Left colon (tissue), 2 donors: ENCODE data around the gene RASSF1. TPM values are rescaled to one million over a fixed set of nuclear protein-coding genes. Genes with fewer than 3 reads are reported as not detected.
A peak's percentile ranks its signal among the peaks of the same experiment; 100 is the strongest.

Experiments
- ATAC-seq: fragments of 200-7000 bp; cut with Tn5 transposase; one replicate; pipeline ENCODE4 v1.9.1; 2020; ENCODE audit warnings: mild to moderate bottlenecking, moderate library complexity
- DNase-seq, 2 donors: peaks; one replicate each; pipeline ENCODE4 v3.0.0-alpha.2; 2020
- intact Hi-C, 2 donors: fragments of 100-400 bp; cut with DNase I in 1 of 2; cut with micrococcal nuclease in 1 of 2; formaldehyde crosslinking; loops; one replicate each; pipeline versions ENCODE4 v1.11.2 to v1.14.0; 2022; cut with DNase I, micrococcal nuclease
- total RNA-seq, 2 donors: library from RNA; stranded (reverse); fragmentation: NEBNext Ultra II Directional; extraction: Animal tissue kit (Norgen Biotek cat#: 25700); gene quantifications; one replicate each; pipeline ENCODE4 v1.2.1, GENCODE V29; 2021
- donor health status: DM: no; HTN: no; CAD: no.
- donor health status: DM: yes; HTN: yes; CAD: no.

Gene RASSF1
- total RNA-seq, 2 donors from 2014 or later = 14.5 to 15.0 TPM

GRCh38 chr3:50371133-50371685, 30.6 kb upstream of the RASSF1 start:
- intact Hi-C loops = no loop called here
- no peak for DNase-seq
- ATAC-seq = no peak

GRCh38 chr3:50370594-50370993, 30.0 kb upstream of the RASSF1 start:
- intact Hi-C loops = no loop called here
- no peak for ATAC-seq

GRCh38 chr3:50369012-50369670, 28.5 kb upstream of the RASSF1 start:
- intact Hi-C loops = loop anchor here in 1 of 2 donors (10.0 kb wide), 1 partner anchor 166 kb away; no protein-coding TSS in a partner anchor
- DNase-seq (no peak), ATAC-seq (no peak)

More at GRCh38 chr3:50370594-50370993, 30.0 kb upstream of the RASSF1 start:
- DNase-seq = no peak

- DNase-seq (no peak), ATAC-seq (no peak)
- intact Hi-C loops = loop anchor here in 1 of 2 donors (10.0 kb wide), 1 partner anchor 169 kb away; no protein-coding TSS in a partner anchor
Observed at GRCh38 chr3:50365842-50366220, 25.2 kb upstream of the RASSF1 start.

GRCh38 chr3:50365080-50365841, 24.6 kb upstream of the RASSF1 start:
- ATAC-seq = peak; percentile 91
- DNase-seq = peak; percentile 95 to 96
- intact Hi-C loops = loop anchor here in 1 of 2 donors (10.0 kb wide), 1 partner anchor 170 kb away; no protein-coding TSS in a partner anchor

GRCh38 chr3:50364573-50365079, 24.0 kb upstream of the RASSF1 start:
- DNase-seq = peak in 1 of 2 donors; percentile 63
- intact Hi-C loops = loop anchor here in 1 of 2 donors (10.0 kb wide), 1 partner anchor 170 kb away; no protein-coding TSS in a partner anchor
- ATAC-seq = peak; percentile 35

- no peak for ATAC-seq
- intact Hi-C loops = loop anchor here in 1 of 2 donors (10.0 kb wide), 2 partner anchors 175 to 195 kb away; no protein-coding TSS in a partner anchor
- no peak for DNase-seq
Observed at GRCh38 chr3:50359760-50360110, 19.1 kb upstream of the RASSF1 start.

- DNase-seq (peak; percentile 95 to 99), ATAC-seq (peak; percentile 87)
- intact Hi-C loops = loop anchor here in 1 of 2 donors (10.0 kb wide), 1 partner anchor 196 kb away; no protein-coding TSS in a partner anchor
Observed at GRCh38 chr3:50358911-50359759, 18.5 kb upstream of the RASSF1 start, which contains the start of gene TMEM115. Gene TMEM115, minus strand, starts transcription at chr3:50359521. Its CDS starts 458 bp downstream, at chr3:50359063.

- DNase-seq = no peak
- ATAC-seq = peak; percentile 1
- intact Hi-C loops = loop anchor here in 1 of 2 donors (10.0 kb wide), 1 partner anchor 196 kb away; no protein-coding TSS in a partner anchor
Observed at GRCh38 chr3:50358355-50358910, 17.8 kb upstream of the RASSF1 start.

GRCh38 chr3:50357481-50357880, 16.8 kb upstream of the RASSF1 start:
- DNase-seq = no peak
- intact Hi-C loops = loop anchor here in 1 of 2 donors (10.0 kb wide), 1 partner anchor 197 kb away; no protein-coding TSS in a partner anchor
- ATAC-seq = no peak

- ATAC-seq (peak; percentile 67), DNase-seq (peak; percentile 79 to 91)
- intact Hi-C loops = loop anchor here in 1 of 2 donors (10.0 kb wide), 1 partner anchor 198 kb away; no protein-coding TSS in a partner anchor
Observed at GRCh38 chr3:50356553-50356952, 15.9 kb upstream of the RASSF1 start.

GRCh38 chr3:50355829-50356552, 15.4 kb upstream of the RASSF1 start:
- ATAC-seq (no peak), DNase-seq (no peak)
- intact Hi-C loops = loop anchor here in 1 of 2 donors (10.0 kb wide), 1 partner anchor 199 kb away; no protein-coding TSS in a partner anchor

GRCh38 chr3:50354850-50355249, 14.2 kb upstream of the RASSF1 start:
- intact Hi-C loops = loop anchor here in 1 of 2 donors (10.0 kb wide), 1 partner anchor 200 kb away; no protein-coding TSS in a partner anchor
- no peak for ATAC-seq
- no peak for DNase-seq

GRCh38 chr3:50354186-50354764, 13.6 kb upstream of the RASSF1 start:
- no peak for DNase-seq
- ATAC-seq = no peak
- intact Hi-C loops = loop anchor here in 1 of 2 donors (10.0 kb wide), 1 partner anchor 201 kb away; no protein-coding TSS in a partner anchor

GRCh38 chr3:50353245-50354004, 12.8 kb upstream of the RASSF1 start:
- ATAC-seq = no peak
- DNase-seq = no peak
- intact Hi-C loops = loop anchor here in 1 of 2 donors (10.0 kb wide), 1 partner anchor 201 kb away; no protein-coding TSS in a partner anchor

- no peak for DNase-seq
- peak; percentile 5 for ATAC-seq
- intact Hi-C loops = loop anchor here in 1 of 2 donors (10.0 kb wide), 1 partner anchor 202 kb away; no protein-coding TSS in a partner anchor
Observed at GRCh38 chr3:50352781-50353180, 12.1 kb upstream of the RASSF1 start.
